ENCODE data around the gene FXYD2. TPM values are rescaled to one million over a fixed set of nuclear protein-coding genes. Genes with fewer than 3 reads are reported as not detected.

The FXYD2 gene
- total and polyA plus RNA-seq, 2 of the 8 experiments (the other 6 are each of a cell fraction or from before 2014, with no cell fraction given) = 0.89 to 1.1 TPM

DNA sequence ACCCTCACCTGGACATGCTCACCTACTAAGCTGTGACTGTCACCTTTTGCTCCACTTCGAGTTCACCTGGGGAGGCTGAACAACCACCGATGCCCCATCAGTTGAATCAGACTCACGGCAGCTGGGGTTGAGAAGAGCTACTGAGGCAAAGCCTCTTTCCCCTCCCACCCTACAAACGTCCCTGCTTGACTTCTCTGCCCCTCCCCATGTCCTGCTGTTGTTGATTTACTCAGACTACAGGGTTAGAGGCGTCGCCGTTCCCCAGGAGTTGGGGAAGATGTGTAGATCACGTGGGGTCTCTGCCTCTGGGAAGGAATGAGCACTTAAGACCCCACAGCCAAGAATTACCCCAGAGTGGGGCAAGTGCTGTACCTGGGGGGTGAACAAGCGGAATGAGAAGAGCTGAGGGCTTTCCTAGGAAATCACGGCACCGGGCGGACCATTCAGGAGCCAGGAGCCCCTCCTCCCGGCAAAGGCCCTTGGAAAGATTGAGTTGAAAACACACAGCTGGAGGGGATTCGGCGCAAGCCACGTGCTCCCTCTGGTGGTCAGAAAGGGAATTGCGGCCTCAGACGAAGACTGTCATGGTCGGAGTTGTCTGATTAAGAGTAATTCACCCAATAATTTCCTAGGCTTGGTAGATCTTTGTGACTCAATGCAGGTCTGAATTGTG is 7.0 kb downstream of the FXYD2 start:
- Histone ChIP-seq H2BK5ac (ENCODE audit: low read depth, low read length) (peak overlapping the region; percentile 45; the same call in 1 of the 2 replicates), H3K23ac (ENCODE audit: insufficient read length) (no peak overlapping the region), H2BK12ac (ENCODE audit: low read depth, low read length) (peak overlapping the region; percentile 62; the same call in 1 of the 2 replicates), H3K9me3 (ENCODE audit: insufficient read depth in 2 of 2, low read depth in 1 of 2, low read length in 1 of 2) (no peaks in the 10 kb centered on the region), H3K79me1 (ENCODE audit: low read depth, low read length) (no peaks in the 10 kb centered on the region), H3K4me3 (ENCODE audit: extremely low read depth in 1 of 4, insufficient read depth in 2 of 4, low read depth in 3 of 4, low read length in 4 of 4) (peak overlapping the region in 3 of 4 experiments; percentile 10 to 46 (median 29); a peak in 4 of 8 replicates), H4K20me1 (replicated peaks in 1 of 2; ENCODE audit: control insufficient read depth in 1 of 2, insufficient read depth in 2 of 2, low read length in 2 of 2) (no peaks in the 10 kb centered on the region), H2AK5ac (ENCODE audit: low read depth, low read length) (no peak overlapping the region), H4K8ac (ENCODE audit: extremely low read depth, insufficient read depth, low read length) (no peak overlapping the region), H3K23me2 (ENCODE audit: low read depth, low read length) (no peaks in the 10 kb centered on the region; the same call in 1 of the 2 replicates), H3K56ac (replicated peaks; ENCODE audit: insufficient read length, low read depth, low read length) (no peak overlapping the region), H2BK120ac (replicated peaks; ENCODE audit: low read depth, low read length) (no peak overlapping the region), H3K4me2 (ENCODE audit: insufficient read depth in 1 of 2, low read depth in 2 of 2, low read length in 2 of 2) (peak overlapping the region; percentile 37 to 67; a peak in 3 of 4 replicates), H2BK20ac (ENCODE audit: low read length) (no peak overlapping the region), H2BK15ac (ENCODE audit: low read length) (peak overlapping the region; percentile 36; the same call in 1 of the 2 replicates), H3K27ac (ENCODE audit: low read depth, low read length) (no peak overlapping the region), H3K18ac (ENCODE audit: extremely low read depth, low read length) (peak overlapping the region; percentile 64; the same call in 1 of the 2 replicates), H3K9ac (replicated peaks in 1 of 4; ENCODE audit: extremely low read depth in 1 of 4, low read depth in 3 of 4, low read length in 3 of 4) (no peak overlapping the region), H4K5ac (ENCODE audit: insufficient read length, low read depth, low read length) (no peak overlapping the region), H3K4ac (replicated peaks; ENCODE audit: insufficient read length, low read depth, low read length) (no peak overlapping the region), H4K91ac (replicated peaks; ENCODE audit: insufficient read length, low read length) (peak overlapping the region; percentile 44), H3K36me3 (ENCODE audit: control insufficient read depth in 2 of 4, insufficient read depth in 4 of 4, low read length in 3 of 4) (no peaks in the 10 kb centered on the region), H3K27me3 (replicated peaks in 1 of 4; ENCODE audit: control insufficient read depth in 3 of 4, extremely low read depth in 1 of 4, insufficient read depth in 3 of 4, low read length in 3 of 4) (no peaks in the 10 kb centered on the region; a peak in 1 of 7 replicates), H3K79me2 (ENCODE audit: control insufficient read depth in 1 of 2, insufficient read depth in 2 of 2, low read length in 2 of 2) (no peaks in the 10 kb centered on the region), H3K4me1 (replicated peaks in 1 of 4; ENCODE audit: control insufficient read depth in 3 of 4, insufficient read depth in 4 of 4, low read length in 3 of 4) (peaks cover 0 to 31% (median 20%) of the 10 kb centered on the region in 4 experiments; a peak in 6 of 7 replicates), H2AFZ (ENCODE audit: low read length) (peak overlapping the region; percentile 91), H3K14ac (ENCODE audit: insufficient read length) (no peak overlapping the region)
- FAIRE-seq (peak; percentile 86), DNase-seq (ENCODE audit: low read depth in 1 of 2, low spot score in 2 of 2) (peak; percentile 70 to 97)
- 28% methylated on average over 19 of the region's 19 CpGs; no CpG with 5 or more reads in 1 of the 2 experiments for WGBS, 2 experiments (ENCODE audit: extremely low coverage in 1 of 2, insufficient coverage in 1 of 2, insufficient read length in 1 of 2, insufficient replicate concordance in 2 of 2, low coverage in 1 of 2, low lambda C conversion rate in 2 of 2, missing lambda C conversion rate in 1 of 2)
- ChIA-PET CTCF (ENCODE audit: partially characterized antibody) (interaction anchor here (0.6 to 9.7 kb wide), 64 partner anchors 10 to 450 kb away, joined by 3 to 163 read pairs (median 4); no protein-coding TSS in a partner anchor), POLR2A (ENCODE audit: partially characterized antibody) (interaction anchor here (1.3 to 1.7 kb wide), 2 partner anchors 12 to 392 kb away, joined by 3 to 4 read pairs; no protein-coding TSS in a partner anchor)
- peak in 1 of 2 experiments; percentile 43; a peak in 1 of 4 replicates for TF ChIP-seq SIN3A (conservative IDR thresholded peaks at IDR 0.05 in 1 of 2, IDR thresholded peaks at IDR 0.05 in 1 of 2; ENCODE audit: low read depth in 1 of 2, low read length in 2 of 2)
- no peak for TF ChIP-seq KDM5A (IDR thresholded peaks at IDR 0.05; ENCODE audit: low read length)
- TF ChIP-seq NRF1 (IDR thresholded peaks at IDR 0.05; ENCODE audit: low read depth, low read length) = no peak
- TF ChIP-seq SRF (IDR thresholded peaks at IDR 0.05; ENCODE audit: low read depth, low read length) = no peak
- TF ChIP-seq YY1 (IDR thresholded peaks at IDR 0.05; ENCODE audit: low read depth, low read length) = 0 out of 2 replicates have a peak, but pooled peaks have one; percentile 53
- peak; percentile 66; the same call in 1 of the 2 replicates for TF ChIP-seq TCF12 (IDR thresholded peaks at IDR 0.05; ENCODE audit: low read depth, low read length)
- no peak for TF ChIP-seq BRCA1 (IDR thresholded peaks at IDR 0.05; ENCODE audit: low read depth, low read length)
- TF ChIP-seq, protein P1, sequence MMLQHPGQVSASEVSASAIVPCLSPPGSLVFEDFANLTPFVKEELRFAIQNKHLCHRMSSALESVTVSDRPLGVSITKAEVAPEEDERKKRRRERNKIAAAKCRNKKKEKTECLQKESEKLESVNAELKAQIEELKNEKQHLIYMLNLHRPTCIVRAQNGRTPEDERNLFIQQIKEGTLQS (IDR thresholded peaks at IDR 0.05; ENCODE audit: insufficient read depth, low read depth, low read length) = no peak
- TF ChIP-seq, protein P2, sequence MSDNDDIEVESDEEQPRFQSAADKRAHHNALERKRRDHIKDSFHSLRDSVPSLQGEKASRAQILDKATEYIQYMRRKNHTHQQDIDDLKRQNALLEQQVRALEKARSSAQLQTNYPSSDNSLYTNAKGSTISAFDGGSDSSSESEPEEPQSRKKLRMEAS (IDR thresholded peaks at IDR 0.05) = peak; percentile 52; the same call in 1 of the 2 replicates
